ENCODE results near the gene AK9.

DNA sequence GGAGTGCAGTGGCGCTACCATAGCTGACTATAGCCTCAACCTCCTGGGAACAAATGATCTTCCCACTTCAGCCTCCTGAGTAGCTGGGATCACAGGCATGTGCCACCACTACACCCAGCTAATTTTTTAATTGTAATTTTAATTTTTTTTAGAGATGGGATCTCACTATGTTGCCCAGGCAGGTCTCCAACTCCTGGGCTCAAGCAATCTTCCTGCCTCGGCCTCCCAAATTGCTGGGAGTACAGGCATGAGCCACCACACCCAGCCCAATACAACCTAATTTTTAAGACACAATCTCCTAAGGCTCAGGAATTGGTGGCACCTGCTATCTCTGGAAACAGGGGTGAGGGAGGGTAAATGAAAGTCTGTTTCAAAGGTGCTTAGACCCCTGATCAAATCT is 213.8 kb downstream of the AK9 start:
- TF ChIP-seq POLR2A (IDR thresholded peaks at IDR 0.05; ENCODE audit: low read length), result no peak
- TF ChIP-seq GATA1 (IDR thresholded peaks at IDR 0.05; ENCODE audit: low read depth, low read length), result no peak

Data from erythroblast (primary cell).